Hepatocyte (in vitro differentiated cells): ENCODE results near the gene IFNGR2.

Experiments used
- EZH2 ChIP-seq: fragments of 200-600 bp; sonication (generic); IDR thresholded peaks from 2 replicates; pipeline ENCODE4 v1.6.1; 2016; ENCODE audit warnings: antibody characterized with exemption, mild to moderate bottlenecking, borderline replicate concordance
- EZH2phosphoT487 ChIP-seq: fragments of 200-600 bp; sonication (generic); IDR thresholded peaks from one replicate; pipeline ENCODE4 v1.6.1; 2018; ENCODE audit warnings: antibody characterized with exemption, mild to moderate bottlenecking, low read depth, moderate library complexity; ENCODE audit not compliant: unreplicated experiment, severe bottlenecking
- TF ChIP-seq, protein P1 (sequence below): fragments of 200-600 bp; sonication (generic); IDR thresholded peaks from 2 replicates; pipeline ENCODE4 v1.5.1; 2016; ENCODE audit warnings: antibody characterized with exemption, mild to moderate bottlenecking; ENCODE audit not compliant: poor library complexity

GRCh38 chr21:33443194-33443593 is 40.0 kb downstream of the IFNGR2 start:
- no peak for TF ChIP-seq EZH2
- TF ChIP-seq, protein P1, sequence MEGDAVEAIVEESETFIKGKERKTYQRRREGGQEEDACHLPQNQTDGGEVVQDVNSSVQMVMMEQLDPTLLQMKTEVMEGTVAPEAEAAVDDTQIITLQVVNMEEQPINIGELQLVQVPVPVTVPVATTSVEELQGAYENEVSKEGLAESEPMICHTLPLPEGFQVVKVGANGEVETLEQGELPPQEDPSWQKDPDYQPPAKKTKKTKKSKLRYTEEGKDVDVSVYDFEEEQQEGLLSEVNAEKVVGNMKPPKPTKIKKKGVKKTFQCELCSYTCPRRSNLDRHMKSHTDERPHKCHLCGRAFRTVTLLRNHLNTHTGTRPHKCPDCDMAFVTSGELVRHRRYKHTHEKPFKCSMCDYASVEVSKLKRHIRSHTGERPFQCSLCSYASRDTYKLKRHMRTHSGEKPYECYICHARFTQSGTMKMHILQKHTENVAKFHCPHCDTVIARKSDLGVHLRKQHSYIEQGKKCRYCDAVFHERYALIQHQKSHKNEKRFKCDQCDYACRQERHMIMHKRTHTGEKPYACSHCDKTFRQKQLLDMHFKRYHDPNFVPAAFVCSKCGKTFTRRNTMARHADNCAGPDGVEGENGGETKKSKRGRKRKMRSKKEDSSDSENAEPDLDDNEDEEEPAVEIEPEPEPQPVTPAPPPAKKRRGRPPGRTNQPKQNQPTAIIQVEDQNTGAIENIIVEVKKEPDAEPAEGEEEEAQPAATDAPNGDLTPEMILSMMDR, result no peak
- TF ChIP-seq EZH2phosphoT487, result no peak
